IPS-NIHi7 (cell line): ENCODE measurements around the gene JAKMIP2.
"Not testable (repeated sequence)": the region's sequence is repeated elsewhere in the genome, so short reads cannot be mapped to it uniquely, and the experiment has no call there.

ENCODE experiments used
- DNase-seq: peaks from one replicate; pipeline ENCODE4 v3.0.0; 2012; ENCODE audit warnings: mixed read lengths; ENCODE audit errors: extremely low spot score

Gene JAKMIP2

GRCh38 chr5:147659166-147659929 lies 123.2 kb downstream of the JAKMIP2 start:
- DNase-seq = no peak

GRCh38 chr5:147658293-147658932 lies 124.1 kb downstream of the JAKMIP2 start:
- peak; percentile 13 for DNase-seq

- DNase-seq = no peak
Observed at GRCh38 chr5:147648597-147648996, 133.9 kb downstream of the JAKMIP2 start.

- no peak for DNase-seq
Observed at GRCh38 chr5:147645197-147645596, 137.3 kb downstream of the JAKMIP2 start.

GRCh38 chr5:147644460-147644859 lies 138.1 kb downstream of the JAKMIP2 start:
- no peak for DNase-seq

GRCh38 chr5:147643142-147643541 lies 139.4 kb downstream of the JAKMIP2 start:
- DNase-seq = no peak

GRCh38 chr5:147642666-147643065 lies 139.9 kb downstream of the JAKMIP2 start:
- no peak for DNase-seq

GRCh38 chr5:147639321-147639720 lies 143.2 kb downstream of the JAKMIP2 start:
- no peak for DNase-seq

GRCh38 chr5:147636729-147636984 lies 145.9 kb downstream of the JAKMIP2 start:
- DNase-seq = no peak

- DNase-seq = no peak
Observed at GRCh38 chr5:147635882-147636728, 146.4 kb downstream of the JAKMIP2 start.

- DNase-seq = not testable (repeated sequence)
Observed at GRCh38 chr5:147635439-147635838, 147.1 kb downstream of the JAKMIP2 start.

GRCh38 chr5:147633173-147633572 lies 149.4 kb downstream of the JAKMIP2 start:
- DNase-seq = no peak

GRCh38 chr5:147631428-147632003 lies 151.0 kb downstream of the JAKMIP2 start:
- no peak for DNase-seq

- no peak for DNase-seq
Observed at GRCh38 chr5:147629196-147629595, 153.3 kb downstream of the JAKMIP2 start.

GRCh38 chr5:147628058-147628895 lies 154.3 kb downstream of the JAKMIP2 start:
- DNase-seq = peak; percentile 71

GRCh38 chr5:147626464-147626863 lies 156.1 kb downstream of the JAKMIP2 start:
- no peak for DNase-seq

- no peak for DNase-seq
Observed at GRCh38 chr5:147621016-147621415, 161.5 kb downstream of the JAKMIP2 start.

- DNase-seq = no peak
Observed at GRCh38 chr5:147619281-147619878, 163.1 kb downstream of the JAKMIP2 start.

GRCh38 chr5:147617711-147618350 lies 164.7 kb downstream of the JAKMIP2 start:
- no peak for DNase-seq

- DNase-seq = no peak
Observed at GRCh38 chr5:147617191-147617606, 165.3 kb downstream of the JAKMIP2 start.
